ENCODE data around the gene SPINK14.

SPINK14 gene

GRCh38 chr5:148163345-148163744, 5.0 kb upstream of the SPINK14 start (continued):
- no peak for TF ChIP-seq ZNF704 (tag by site-specific recombination; IDR thresholded peaks at IDR 0.05)
- TF ChIP-seq ZFP69B (tag by site-specific recombination; IDR thresholded peaks at IDR 0.05), result no peak
- no peak for TF ChIP-seq ZNF133 (tag by site-specific recombination; IDR thresholded peaks at IDR 0.05)
- no peak for TF ChIP-seq ZNF513 (tag by site-specific recombination; IDR thresholded peaks at IDR 0.05)
- TF ChIP-seq ZNF169 (tag by site-specific recombination; IDR thresholded peaks at IDR 0.05), result no peak
- no peak for TF ChIP-seq ZNF26 (tag by site-specific recombination; IDR thresholded peaks at IDR 0.05)
- TF ChIP-seq ZNF521 (tag by site-specific recombination; IDR thresholded peaks at IDR 0.05), result no peak
- no peak for TF ChIP-seq HOXA7 (CRISPR knock-in tag; IDR thresholded peaks at IDR 0.05; ENCODE audit: borderline replicate concordance)

DNA sequence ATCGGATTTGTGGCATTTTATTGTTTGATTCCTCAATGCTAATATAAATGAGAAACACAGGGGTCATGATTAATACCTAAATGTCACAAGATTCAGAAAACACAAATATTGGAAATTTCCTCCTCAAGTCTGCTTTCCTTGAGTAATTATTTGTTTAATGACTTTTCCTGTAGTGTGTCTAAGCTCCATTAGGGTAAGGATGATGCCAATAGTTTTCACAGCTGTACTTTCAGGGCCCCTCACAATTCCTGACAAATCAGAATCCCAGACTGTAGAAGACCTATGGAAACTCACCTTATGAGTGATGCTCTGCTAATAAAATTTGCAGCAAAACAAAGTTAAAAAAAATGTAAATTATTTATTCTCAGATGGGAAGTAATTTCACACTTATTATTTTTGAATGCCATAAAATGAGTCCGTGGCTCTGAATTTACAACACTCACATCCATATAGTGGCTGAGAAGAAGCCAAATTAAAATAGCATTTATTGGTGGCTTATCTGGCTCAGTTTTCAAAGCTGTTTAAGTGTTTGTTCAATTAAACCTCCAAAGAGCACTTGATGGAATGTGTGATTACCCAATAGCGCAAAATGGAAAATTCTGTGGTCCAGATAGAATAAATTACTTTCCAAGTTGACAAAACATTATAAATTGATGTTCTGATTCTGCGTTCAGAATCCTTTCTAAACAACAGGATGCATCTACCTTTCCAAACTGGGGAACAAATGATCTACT, 1.6 kb upstream of the SPINK14 start:
- TF ChIP-seq ZNF704 (tag by site-specific recombination; IDR thresholded peaks at IDR 0.05), result no peak
- TF ChIP-seq ZNF555 (tag by site-specific recombination; conservative IDR thresholded peaks at IDR 0.05), result no peak
- TF ChIP-seq ZNF501 (tag by site-specific recombination; IDR thresholded peaks at IDR 0.05), result no peak
- no peak for TF ChIP-seq ZNF266 (tag by site-specific recombination; IDR thresholded peaks at IDR 0.05; ENCODE audit: low read depth)
- no peak for TF ChIP-seq ZNF398 (tag by site-specific recombination; IDR thresholded peaks at IDR 0.05)
- TF ChIP-seq PATZ1 (tag by site-specific recombination; IDR thresholded peaks at IDR 0.05), result no peak
- TF ChIP-seq, protein P1, sequence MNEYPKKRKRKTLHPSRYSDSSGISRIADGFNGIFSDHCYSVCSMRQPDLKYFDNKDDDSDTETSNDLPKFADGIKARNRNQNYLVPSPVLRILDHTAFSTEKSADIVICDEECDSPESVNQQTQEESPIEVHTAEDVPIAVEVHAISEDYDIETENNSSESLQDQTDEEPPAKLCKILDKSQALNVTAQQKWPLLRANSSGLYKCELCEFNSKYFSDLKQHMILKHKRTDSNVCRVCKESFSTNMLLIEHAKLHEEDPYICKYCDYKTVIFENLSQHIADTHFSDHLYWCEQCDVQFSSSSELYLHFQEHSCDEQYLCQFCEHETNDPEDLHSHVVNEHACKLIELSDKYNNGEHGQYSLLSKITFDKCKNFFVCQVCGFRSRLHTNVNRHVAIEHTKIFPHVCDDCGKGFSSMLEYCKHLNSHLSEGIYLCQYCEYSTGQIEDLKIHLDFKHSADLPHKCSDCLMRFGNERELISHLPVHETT (tag by site-specific recombination; IDR thresholded peaks at IDR 0.05), result no peak

More for the DNA sequence above, 1.6 kb upstream of the SPINK14 start:
- POLR2A ChIA-PET, result no interaction called here
- no peaks in the 10 kb centered on the region for H3K4me1 ChIP-seq (ENCODE audit: control insufficient read depth, insufficient read depth, low read length)
- no peaks in the 10 kb centered on the region for H3K9me3 ChIP-seq (ENCODE audit: control insufficient read depth, insufficient read depth, low read depth, low read length)
- H3K36me3 ChIP-seq (ENCODE audit: control insufficient read depth in 2 of 2, insufficient read depth in 1 of 2, low read length in 2 of 2), result no peaks in the 10 kb centered on the region
- CTCF ChIA-PET, result interaction anchor here (2.5 kb wide), 1 partner anchor 13 kb away, joined by 12 read pairs; no protein-coding TSS in a partner anchor
- H3K4me3 ChIP-seq (ENCODE audit: low read depth, low read length), result no peak overlapping the region
- H3K27ac ChIP-seq (ENCODE audit: extremely low read depth, low read depth, low read length), result no peak overlapping the region
